KMS-11 (cell line): ENCODE data around the gene RRP1B.
A peak's percentile ranks its signal among the peaks of the same experiment; 100 is the strongest.

ENCODE experiments used
- H2AFZ ChIP-seq: fragments of 200-600 bp; sonication (generic); 2 replicates; pipeline ENCODE4 v1.6.1; 2016; ENCODE audit warnings: antibody characterized with exemption, mixed run types, low read depth
- H3K27ac ChIP-seq: fragments of 200-600 bp; sonication (generic); 2 replicates; pipeline ENCODE4 v1.6.1; 2016; ENCODE audit warnings: mild to moderate bottlenecking, mixed run types
- H3K27me3 ChIP-seq: fragments of 200-600 bp; sonication (generic); 2 replicates; pipeline ENCODE4 v1.6.1; 2017; ENCODE audit warnings: mild to moderate bottlenecking, low read depth, mixed run types, moderate library complexity; ENCODE audit not compliant: insufficient read depth
- H3K36me3 ChIP-seq: fragments of 200-600 bp; sonication (generic); 2 replicates; pipeline ENCODE4 v1.6.1; 2017; ENCODE audit warnings: mild to moderate bottlenecking, mixed run types; ENCODE audit not compliant: insufficient read depth
- H3K4me1 ChIP-seq: fragments of 200-600 bp; sonication (generic); 2 replicates; pipeline ENCODE4 v1.6.1; 2016; ENCODE audit warnings: mild to moderate bottlenecking, low read depth, mixed run types; ENCODE audit not compliant: poor library complexity, severe bottlenecking
- H3K4me2 ChIP-seq: fragments of 200-600 bp; sonication (generic); 2 replicates; pipeline ENCODE4 v1.7.0; 2016; ENCODE audit warnings: mild to moderate bottlenecking, mixed run types
- H3K4me3 ChIP-seq: fragments of 200-600 bp; sonication (generic); IDR thresholded peaks from 2 replicates; pipeline ENCODE4 v1.6.1; 2017; ENCODE audit warnings: low read depth, low read length, mixed read lengths; ENCODE audit not compliant: insufficient read depth
- H3K79me2 ChIP-seq: fragments of 200-600 bp; sonication (generic); 2 replicates; pipeline ENCODE4 v1.6.1; 2016; ENCODE audit warnings: low read depth, mixed run types; ENCODE audit not compliant: insufficient read depth
- H3K9ac ChIP-seq: fragments of 200-600 bp; sonication (generic); 2 replicates; pipeline ENCODE4 v1.6.1; 2016; ENCODE audit warnings: mild to moderate bottlenecking, mixed run types
- H4K20me1 ChIP-seq: fragments of 200-600 bp; sonication (generic); 2 replicates; pipeline ENCODE4 v1.6.1; 2016; ENCODE audit warnings: mild to moderate bottlenecking, mixed run types; ENCODE audit not compliant: insufficient read depth
- TF ChIP-seq, protein P1 (sequence below): fragments of 200-600 bp; sonication (generic); conservative IDR thresholded peaks from 2 replicates; pipeline ENCODE4 v1.6.1; 2017; ENCODE audit warnings: low read depth, mild to moderate bottlenecking, antibody characterized with exemption, low read length, moderate library complexity, mixed read lengths

The RRP1B gene

DNA sequence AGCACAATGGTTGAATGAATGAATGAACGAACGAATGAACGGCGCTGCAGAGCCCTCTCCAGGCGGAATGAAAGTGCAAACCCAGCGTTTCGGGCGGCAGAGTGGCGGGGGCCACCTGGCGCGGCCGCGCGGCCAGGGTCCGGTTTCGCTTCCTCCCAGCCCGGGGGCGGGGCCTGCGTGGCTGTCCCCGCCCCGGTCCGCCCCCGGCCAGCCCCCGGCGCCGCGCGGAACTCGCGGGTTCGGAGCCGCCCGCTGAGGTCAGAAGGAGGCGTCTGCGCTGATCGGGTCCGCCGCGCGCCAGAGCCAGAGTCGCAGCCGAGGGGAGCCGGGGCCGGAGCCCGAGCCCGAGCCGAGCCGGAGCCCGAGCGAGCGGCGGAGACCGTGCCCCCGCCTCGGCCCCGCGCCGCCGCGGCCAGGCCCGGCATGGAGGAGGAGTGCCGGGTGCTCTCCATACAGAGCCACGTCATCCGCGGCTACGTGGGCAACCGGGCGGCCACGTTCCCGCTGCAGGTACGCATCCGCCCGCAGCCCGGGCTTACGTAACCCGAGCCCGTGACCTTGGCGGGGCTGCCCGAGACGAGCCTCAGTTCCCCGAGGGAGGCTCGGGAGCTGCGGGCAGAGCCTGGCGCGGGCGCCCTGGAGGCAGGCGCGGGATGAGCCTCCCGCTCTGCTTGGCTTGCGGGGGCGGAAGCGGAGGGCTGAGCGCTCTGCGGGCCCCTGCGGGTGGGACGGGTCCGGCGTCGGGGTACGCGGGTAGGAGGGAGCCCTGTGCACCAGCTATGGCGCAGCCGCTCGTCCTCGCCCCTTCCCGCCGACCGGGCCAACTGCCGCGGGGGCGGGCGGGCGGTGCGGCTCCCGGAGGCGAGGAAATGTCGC, 59.8 kb downstream of the RRP1B start, which contains the start of gene PDXK:
TSS of gene PDXK (plus strand) at position 258 of the 876 bp plus-strand sequence. CDS start at position 424, 166 bp downstream.
- H4K20me1 ChIP-seq, result peaks cover 12% of the 10 kb centered on the region; the same call in 1 of the 2 replicates
- H2AFZ ChIP-seq, result peak within 1 kb of the TSS; percentile 71
- H3K27me3 ChIP-seq, result no peaks in the 10 kb centered on the region; the same call in 1 of the 2 replicates
- H3K36me3 ChIP-seq, result no peaks in the 10 kb centered on the region
- TF ChIP-seq, protein P1, sequence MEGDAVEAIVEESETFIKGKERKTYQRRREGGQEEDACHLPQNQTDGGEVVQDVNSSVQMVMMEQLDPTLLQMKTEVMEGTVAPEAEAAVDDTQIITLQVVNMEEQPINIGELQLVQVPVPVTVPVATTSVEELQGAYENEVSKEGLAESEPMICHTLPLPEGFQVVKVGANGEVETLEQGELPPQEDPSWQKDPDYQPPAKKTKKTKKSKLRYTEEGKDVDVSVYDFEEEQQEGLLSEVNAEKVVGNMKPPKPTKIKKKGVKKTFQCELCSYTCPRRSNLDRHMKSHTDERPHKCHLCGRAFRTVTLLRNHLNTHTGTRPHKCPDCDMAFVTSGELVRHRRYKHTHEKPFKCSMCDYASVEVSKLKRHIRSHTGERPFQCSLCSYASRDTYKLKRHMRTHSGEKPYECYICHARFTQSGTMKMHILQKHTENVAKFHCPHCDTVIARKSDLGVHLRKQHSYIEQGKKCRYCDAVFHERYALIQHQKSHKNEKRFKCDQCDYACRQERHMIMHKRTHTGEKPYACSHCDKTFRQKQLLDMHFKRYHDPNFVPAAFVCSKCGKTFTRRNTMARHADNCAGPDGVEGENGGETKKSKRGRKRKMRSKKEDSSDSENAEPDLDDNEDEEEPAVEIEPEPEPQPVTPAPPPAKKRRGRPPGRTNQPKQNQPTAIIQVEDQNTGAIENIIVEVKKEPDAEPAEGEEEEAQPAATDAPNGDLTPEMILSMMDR, result no peak
- H3K4me2 ChIP-seq, result peak within 1 kb of the TSS; percentile 98
- H3K4me1 ChIP-seq, result peaks cover 58% of the 10 kb centered on the region
- peak within 1 kb of the TSS; percentile 95 for H3K9ac ChIP-seq
- H3K79me2 ChIP-seq, result peaks cover 42% of the 10 kb centered on the region
- H3K27ac ChIP-seq, result peak within 1 kb of the TSS; percentile 71
- H3K4me3 ChIP-seq, result no peak within 1 kb of the TSS

DNA sequence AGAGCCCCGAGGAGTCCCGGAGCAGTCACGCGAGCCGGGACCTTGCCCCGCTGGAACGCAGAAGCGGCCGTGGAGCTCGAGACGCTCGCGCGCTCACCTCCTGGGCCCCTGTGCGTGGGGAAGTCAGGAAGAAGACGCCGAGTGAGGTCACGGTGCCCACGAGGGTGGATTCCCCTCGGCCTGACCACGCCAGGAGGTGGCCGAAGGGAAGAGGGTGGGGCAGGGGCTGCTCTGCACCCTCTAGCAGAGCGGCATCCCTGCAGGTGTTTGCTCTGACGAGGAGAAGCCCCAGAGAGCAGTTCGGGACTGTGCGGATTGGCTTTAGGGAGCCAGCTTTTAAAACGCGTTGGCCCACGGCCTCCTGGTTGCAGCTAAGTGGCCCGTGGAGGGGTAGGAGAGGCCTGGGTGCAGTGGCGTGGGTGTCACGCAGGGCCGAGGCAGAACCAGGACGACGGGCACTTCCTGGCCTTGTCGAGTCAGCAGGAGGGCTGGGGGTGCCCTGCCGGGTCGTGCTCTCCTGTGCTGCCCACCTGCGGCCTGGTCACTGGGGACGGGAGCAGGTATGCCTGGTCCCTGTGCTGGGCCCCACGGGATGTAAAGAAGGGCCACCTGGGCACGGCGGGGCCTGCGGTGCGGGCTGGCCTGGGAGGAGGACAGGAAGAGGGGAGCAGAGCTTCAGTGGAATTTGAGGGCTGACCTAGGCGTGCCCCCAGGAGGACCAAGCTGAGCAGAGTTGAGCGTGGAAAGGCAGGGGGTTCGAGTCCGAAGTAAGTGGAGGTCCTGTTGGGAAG, 60.6 kb downstream of the RRP1B start:
- H3K4me1 ChIP-seq, result peaks cover 58% of the 10 kb centered on the region
- H3K27ac ChIP-seq, result peak overlapping the region; percentile 71
- H3K79me2 ChIP-seq, result peaks cover 50% of the 10 kb centered on the region
- peak overlapping the region; percentile 68 for H2AFZ ChIP-seq
- H3K36me3 ChIP-seq, result no peaks in the 10 kb centered on the region
- peaks cover 12% of the 10 kb centered on the region; the same call in 1 of the 2 replicates for H4K20me1 ChIP-seq
- H3K27me3 ChIP-seq, result no peaks in the 10 kb centered on the region
- no peak overlapping the region for H3K4me3 ChIP-seq
- peak overlapping the region; percentile 95 for H3K9ac ChIP-seq
- TF ChIP-seq, protein P1, result no peak
- H3K4me2 ChIP-seq, result peak overlapping the region; percentile 94

DNA sequence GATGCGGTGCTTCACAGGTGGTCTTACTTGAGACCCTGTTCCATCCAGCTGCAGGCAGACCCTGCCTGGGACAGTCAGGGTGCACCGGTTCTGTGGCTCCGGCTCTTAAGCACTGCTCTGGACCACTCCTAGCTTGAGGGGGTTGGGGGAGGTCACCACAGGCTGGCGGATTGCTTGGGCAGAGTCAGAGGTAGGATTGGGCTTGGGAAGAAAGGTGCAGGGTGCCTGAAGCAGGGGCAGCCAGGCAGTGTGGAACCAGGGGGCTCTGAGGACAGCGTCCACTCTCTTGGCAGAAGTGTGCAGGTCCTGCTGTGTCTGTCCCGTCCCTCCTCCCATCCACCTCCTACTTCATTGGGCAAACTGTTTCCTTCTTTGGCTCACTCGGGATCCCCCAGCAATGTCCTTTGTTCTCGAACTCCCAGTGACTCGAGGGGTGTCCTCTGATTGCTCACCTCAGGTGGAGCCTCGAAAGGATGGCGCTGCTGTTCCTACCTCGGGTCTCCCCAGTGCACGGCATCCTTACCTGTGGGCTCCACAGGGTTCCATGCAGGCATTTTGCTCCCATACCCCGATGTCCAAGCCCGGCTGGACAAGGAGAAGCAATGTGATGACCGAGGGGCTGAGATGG, 61.3 kb downstream of the RRP1B start:
- peaks cover 54% of the 10 kb centered on the region for H3K4me1 ChIP-seq
- TF ChIP-seq, protein P1, result no peak
- peaks cover 51% of the 10 kb centered on the region for H3K79me2 ChIP-seq

DNA sequence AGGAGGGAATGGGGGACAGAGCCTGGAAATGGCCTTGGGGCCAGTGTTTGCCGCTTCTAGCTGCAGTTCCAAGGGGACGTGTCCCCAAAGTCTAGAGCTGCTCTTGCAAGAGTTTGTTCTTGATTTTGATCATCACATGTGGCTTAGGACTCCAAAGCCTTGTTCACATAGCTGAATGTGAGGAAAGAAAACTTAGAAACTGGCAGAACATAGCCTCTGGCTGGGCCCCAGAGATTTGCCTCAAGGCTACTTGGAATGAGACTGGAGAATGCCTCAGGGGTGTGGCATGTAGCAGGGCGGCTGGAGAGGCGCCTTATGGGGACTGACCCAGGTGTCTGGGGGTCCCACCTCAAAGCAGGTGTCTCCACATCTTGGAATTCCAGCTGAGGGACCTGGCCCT, 61.8 kb downstream of the RRP1B start:
- Histone ChIP-seq H3K27ac (no peak overlapping the region), H4K20me1 (peaks cover 12% of the 10 kb centered on the region; the same call in 1 of the 2 replicates), H3K27me3 (no peaks in the 10 kb centered on the region), H3K4me3 (no peak overlapping the region), H2AFZ (no peak overlapping the region), H3K9ac (no peak overlapping the region; the same call in 1 of the 2 replicates), H3K4me2 (peak overlapping the region; percentile 94; the same call in 1 of the 2 replicates), H3K36me3 (no peaks in the 10 kb centered on the region), H3K79me2 (peaks cover 51% of the 10 kb centered on the region), H3K4me1 (peaks cover 48% of the 10 kb centered on the region)
- TF ChIP-seq, protein P1, result no peak

More for the DNA sequence above, 61.3 kb downstream of the RRP1B start:
- H2AFZ ChIP-seq, result no peak overlapping the region
- H3K27ac ChIP-seq, result no peak overlapping the region
- H4K20me1 ChIP-seq, result peaks cover 12% of the 10 kb centered on the region; the same call in 1 of the 2 replicates
- H3K4me3 ChIP-seq, result no peak overlapping the region
- peak overlapping the region; percentile 95 for H3K9ac ChIP-seq
- H3K27me3 ChIP-seq, result no peaks in the 10 kb centered on the region
- no peaks in the 10 kb centered on the region for H3K36me3 ChIP-seq
- peak overlapping the region; percentile 94 for H3K4me2 ChIP-seq
